SK-N-MC (cell line): ENCODE results near the gene LRRC28.

Experiments
- EZH2 ChIP-seq: fragments of 200-600 bp; sonication (generic); IDR thresholded peaks from one replicate; pipeline ENCODE4 v1.6.1; 2017; ENCODE audit warnings: antibody characterized with exemption
- FOXP2 ChIP-seq: optimal IDR thresholded peaks from 2 replicates; pipeline ENCODE3; 2011; ENCODE audit warnings: mild to moderate bottlenecking, moderate library complexity; ENCODE audit not compliant: insufficient read depth; ENCODE audit errors: extremely low read length, control extremely low read depth
- POLR2AphosphoS5 ChIP-seq: IDR thresholded peaks from 2 replicates; pipeline ENCODE4 v1.6.1; 2012; ENCODE audit warnings: mild to moderate bottlenecking, low read depth, low read length, borderline replicate concordance

- TF ChIP-seq EZH2 = no peak
- no peak for TF ChIP-seq POLR2AphosphoS5
- TF ChIP-seq FOXP2 = no peak
These were observed 178.4 kb downstream of the LRRC28 start for GRCh38 chr15:99429681-99430081.
